NCI-H1092 treated with DMSO at 0.1 percent for 48 hours (cell line): ENCODE results near the gene CD8B2.
"Not testable (repeated sequence)": the region's sequence is repeated elsewhere in the genome, so short reads cannot be mapped to it uniquely, and the experiment has no call there.

Experiments used
- DNase-seq: peaks from one replicate; lab custom pipeline; 2025; lab: John Stamatoyannopoulos, UW

CD8B2 gene

DNA sequence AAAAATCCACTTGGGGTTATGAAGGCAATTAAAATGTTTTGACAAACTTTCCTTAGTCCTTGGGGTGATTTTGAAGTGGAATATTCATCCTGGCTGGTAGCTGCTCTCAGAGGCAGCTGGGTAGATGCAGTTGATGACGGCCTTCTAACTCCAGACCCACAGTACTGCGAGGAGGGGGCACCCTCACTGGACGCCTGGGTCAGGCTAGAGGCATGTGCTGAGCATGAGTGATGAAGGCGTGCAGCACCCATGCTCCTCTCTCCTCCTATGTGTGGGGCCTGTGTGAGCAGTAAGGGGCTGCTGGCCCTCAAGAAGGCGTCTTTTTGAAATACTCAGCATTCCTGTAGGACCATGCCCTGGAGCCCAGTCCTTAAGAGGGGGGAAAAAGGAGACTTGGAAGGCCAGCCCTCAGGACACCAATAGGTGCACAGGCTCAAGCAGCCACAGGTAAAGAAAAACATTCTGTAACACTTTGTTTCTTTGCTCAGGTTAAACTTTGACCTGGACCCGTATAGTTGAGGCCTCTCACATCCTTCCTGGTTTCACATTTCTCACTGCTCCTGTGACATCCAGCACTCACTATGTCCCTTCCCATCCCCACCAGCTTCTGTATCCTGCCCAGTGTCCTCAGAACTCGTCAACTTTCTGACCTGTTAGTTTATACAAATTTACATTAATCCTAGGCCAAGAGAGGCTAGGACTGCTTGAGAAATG, 64.4 kb downstream of the CD8B2 start:
- DNase-seq: no peak

DNA sequence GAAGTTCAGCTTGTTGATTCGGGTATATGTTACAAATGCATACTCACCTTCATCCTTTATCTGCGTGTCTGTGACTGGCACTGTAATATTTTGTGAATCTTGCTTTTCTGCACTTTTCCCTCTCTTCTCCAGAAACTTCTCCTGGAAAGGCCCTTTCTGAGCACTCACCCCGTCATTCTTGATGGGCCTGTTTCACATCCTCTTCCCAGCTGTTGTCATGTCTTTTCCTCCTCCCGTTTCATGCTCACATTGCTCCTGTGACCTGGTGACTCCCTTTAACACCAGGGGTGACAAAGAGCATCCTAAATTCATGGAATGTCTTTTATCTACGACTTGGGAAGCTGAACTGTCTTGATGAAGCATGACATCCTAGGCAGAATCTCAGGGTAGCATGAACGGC, 65.8 kb downstream of the CD8B2 start:
- no peak for DNase-seq

GRCh38 chr2:106553321-106553720, 66.2 kb downstream of the CD8B2 start:
- DNase-seq: no peak

- no peak for DNase-seq
These were observed 67.2 kb downstream of the CD8B2 start for GRCh38 chr2:106554411-106554810.

DNA sequence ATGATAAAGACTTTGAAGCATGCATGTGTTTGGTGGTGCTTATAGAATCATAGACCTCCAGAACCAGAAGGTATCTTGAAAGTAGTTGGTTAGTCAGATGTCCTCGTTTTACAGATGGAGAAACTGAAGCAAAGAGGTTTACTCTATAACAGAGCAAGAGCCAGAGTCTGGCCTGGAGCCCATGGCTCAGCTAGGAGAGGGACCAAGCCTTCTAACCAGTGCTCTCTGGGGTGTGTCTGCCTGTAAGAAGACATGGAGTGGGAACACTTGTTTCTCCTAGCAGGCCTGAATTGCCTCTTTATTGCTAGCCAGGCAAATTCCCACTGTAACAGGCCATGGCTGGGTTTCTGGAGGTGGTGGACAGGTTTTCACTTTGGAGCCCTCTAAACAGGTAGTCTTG, 67.9 kb downstream of the CD8B2 start:
- no peak for DNase-seq

- DNase-seq: not testable (repeated sequence)
These were observed 72.6 kb downstream of the CD8B2 start for GRCh38 chr2:106559786-106560185.

- DNase-seq: no peak
These were observed 73.6 kb downstream of the CD8B2 start for GRCh38 chr2:106560773-106561172.

DNA sequence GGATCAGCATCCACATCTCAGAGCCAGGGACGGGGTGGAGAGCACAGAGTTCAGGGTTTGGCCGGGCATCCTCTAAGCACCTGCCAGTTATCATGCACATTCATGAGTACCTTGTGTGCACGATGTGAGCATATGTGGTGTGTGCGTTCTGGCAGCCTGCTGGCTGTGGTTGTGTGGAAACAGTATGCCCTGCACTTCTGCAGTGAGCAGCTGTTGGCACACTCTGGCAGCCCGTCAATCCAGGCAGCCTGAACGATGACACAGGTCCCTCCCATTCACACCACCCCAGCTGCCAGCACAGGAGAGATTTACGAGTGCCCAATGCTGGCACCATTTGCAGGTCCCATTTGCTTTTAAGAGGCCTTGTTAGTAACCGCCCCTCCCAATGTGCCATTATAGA, 74.2 kb downstream of the CD8B2 start:
- DNase-seq: peak; percentile 24

- DNase-seq: no peak
These were observed 74.6 kb downstream of the CD8B2 start for GRCh38 chr2:106561803-106562202.

DNA sequence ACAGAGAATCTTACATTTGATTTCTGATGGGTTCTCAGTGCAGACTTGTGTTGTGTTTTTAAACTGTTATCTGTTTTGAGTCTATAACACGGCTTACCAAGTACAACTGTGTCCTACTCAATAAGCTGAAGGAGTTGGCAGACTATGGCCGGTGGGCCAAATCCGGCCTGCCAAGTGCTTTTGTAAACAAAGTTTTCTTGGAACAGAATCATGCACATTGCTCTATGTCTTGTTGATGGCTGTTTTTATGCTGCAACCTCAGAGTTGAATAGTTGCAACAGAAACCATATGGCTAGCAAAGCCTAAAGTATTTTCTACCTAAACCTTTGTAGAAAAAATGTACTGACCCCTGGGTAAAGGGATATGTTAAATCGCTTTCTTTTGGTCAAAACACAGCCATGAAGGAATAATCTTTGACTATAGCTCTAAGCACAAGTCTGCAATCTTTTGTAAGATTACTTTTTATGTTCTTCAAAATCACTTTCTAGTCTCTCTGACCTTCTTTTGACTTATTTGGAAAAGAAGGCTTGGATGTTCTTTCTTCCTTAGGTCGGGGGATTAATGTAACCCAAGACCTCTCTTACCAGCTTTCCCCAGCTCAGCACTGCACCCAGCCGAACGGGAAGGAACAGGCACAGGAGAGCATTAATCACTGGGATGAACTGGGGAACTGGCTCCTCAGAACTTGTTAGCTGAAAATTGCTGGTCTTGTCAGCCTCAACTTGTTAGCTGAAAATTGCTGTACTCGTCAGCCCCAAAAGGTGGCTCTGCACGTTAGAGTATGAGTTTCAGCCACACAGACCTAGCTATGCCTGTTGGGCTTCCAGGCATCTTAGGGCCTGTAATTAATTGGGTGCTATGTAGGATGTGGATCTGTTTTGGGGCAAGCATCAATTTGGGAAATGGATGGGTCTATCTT, 75.4 kb downstream of the CD8B2 start:
- DNase-seq: no peak

DNA sequence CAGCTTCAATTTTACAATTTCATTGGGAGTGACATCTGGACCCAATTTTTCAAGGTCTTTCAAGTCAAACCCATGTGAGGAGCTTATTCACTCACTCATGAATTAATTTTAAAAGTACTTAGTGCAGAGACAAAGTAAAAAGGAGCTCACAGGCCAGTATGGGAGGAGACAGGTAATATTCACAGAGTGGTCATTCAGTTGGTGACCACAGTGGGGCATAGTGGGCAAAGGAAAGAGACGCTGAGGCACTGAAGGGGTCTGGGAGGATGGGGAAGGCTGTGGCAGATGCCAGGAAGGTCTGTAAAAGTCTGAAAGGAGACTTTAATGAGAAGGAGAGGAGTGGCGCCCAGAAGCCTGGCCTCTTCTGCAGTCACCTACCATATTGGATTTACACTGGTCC, 76.0 kb downstream of the CD8B2 start:
- no peak for DNase-seq

GRCh38 chr2:106565599-106565998, 78.4 kb downstream of the CD8B2 start:
- DNase-seq: no peak

DNA sequence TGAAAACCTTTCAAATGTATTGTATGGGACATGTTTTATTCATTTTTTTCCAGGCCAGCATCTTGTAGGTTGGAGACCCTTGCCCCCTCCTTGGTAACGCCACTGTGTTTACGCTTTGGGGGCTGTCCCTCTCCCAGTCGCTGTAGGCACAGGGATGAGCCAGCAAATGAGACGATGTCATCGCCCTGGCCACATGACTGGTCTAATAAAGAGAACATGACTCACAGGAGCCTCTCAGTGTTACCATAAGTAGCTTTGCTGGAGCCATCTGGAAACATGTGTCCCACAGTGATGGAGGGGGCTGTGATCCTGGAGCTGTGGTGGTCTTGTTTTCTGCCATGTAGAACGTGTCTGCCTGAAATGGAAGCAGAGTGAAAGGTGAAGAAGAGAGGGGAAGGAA, 78.9 kb downstream of the CD8B2 start:
- DNase-seq: no peak

DNA sequence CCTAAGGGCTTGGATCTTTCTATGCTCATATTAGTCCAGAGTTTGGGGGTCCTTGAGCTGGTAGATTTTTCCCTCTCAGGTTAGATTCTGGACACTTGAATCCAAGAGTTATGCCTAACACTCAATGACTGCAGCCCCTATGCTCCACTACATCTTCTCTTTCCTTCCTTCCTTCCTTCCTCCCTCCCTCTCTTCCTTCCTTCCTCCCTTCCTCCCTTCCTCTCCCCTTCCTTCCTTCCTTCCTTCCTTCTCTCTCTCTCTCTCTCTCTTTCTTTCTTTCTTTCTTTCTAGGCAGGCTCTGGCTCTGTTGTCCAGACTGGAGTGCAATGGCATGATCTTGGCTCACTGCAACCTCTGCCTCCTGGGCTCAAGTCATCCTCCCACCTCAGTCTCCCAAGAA, 79.3 kb downstream of the CD8B2 start:
- DNase-seq: not testable (repeated sequence)

DNA sequence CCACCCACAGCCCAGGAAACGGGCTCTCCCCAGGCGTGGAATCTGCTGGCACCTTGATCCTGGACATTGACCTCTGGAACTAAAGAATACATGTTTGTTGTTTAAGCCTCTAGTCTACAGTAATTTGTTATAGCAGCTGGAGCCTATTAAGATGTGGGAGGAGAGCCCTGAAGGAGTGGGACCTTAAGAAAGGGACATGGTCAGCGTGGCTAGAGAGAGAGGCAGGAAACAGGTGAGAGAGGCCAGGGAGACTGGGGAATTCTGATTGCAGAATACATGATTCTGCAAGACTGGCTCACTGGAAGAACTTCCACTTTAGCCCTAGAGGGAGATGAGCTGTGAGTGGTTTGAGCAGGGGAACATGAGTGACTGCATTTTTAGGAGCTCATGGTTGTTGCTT, 83.2 kb downstream of the CD8B2 start:
- DNase-seq: no peak
